Stimulated activated CD8-positive, alpha-beta memory T cell treated with anti-CD3 and anti-CD28 coated beads, Interleukin-2, amount 100 ng/mL, for 1 hour (primary cell): ENCODE measurements around the gene F2RL1.
"Not testable (repeated sequence)": the region's sequence is repeated elsewhere in the genome, so short reads cannot be mapped to it uniquely, and the experiment has no call there.

Experiments
- DNase-seq, 2 donors: peaks; one replicate each; pipeline ENCODE4 v3.0.0-alpha.2; 2020; ENCODE audit warnings: low read depth in 2 of 2

Gene F2RL1

GRCh38 chr5:76805821-76806505, 12.9 kb upstream of the F2RL1 start:
- no peak for DNase-seq

- no peak for DNase-seq
Observed at GRCh38 chr5:76807296-76807695, 11.5 kb upstream of the F2RL1 start.

- DNase-seq, result no peak
Observed at GRCh38 chr5:76808141-76808691, 10.6 kb upstream of the F2RL1 start.

- no peak for DNase-seq
Observed at GRCh38 chr5:76809141-76809540, 9.7 kb upstream of the F2RL1 start.

- DNase-seq, result no peak
Observed at GRCh38 chr5:76810236-76810635, 8.6 kb upstream of the F2RL1 start.

GRCh38 chr5:76811214-76811613, 7.6 kb upstream of the F2RL1 start:
- DNase-seq, result no peak

GRCh38 chr5:76812209-76812608, 6.6 kb upstream of the F2RL1 start:
- DNase-seq, result not testable (repeated sequence)

GRCh38 chr5:76813982-76814562, 4.8 kb upstream of the F2RL1 start:
- DNase-seq, result no peak

- no peak for DNase-seq
Observed at GRCh38 chr5:76816110-76816831, 2.6 kb upstream of the F2RL1 start.

GRCh38 chr5:76819851-76820525, 1.2 kb downstream of the F2RL1 start:
- no peak for DNase-seq

GRCh38 chr5:76820526-76820890, 1.7 kb downstream of the F2RL1 start:
- no peak for DNase-seq

- no peak for DNase-seq
Observed at GRCh38 chr5:76821136-76821535, 2.3 kb downstream of the F2RL1 start.

- not testable (repeated sequence) for DNase-seq
Observed at GRCh38 chr5:76822105-76822731, 3.4 kb downstream of the F2RL1 start.

GRCh38 chr5:76826416-76826815, 7.6 kb downstream of the F2RL1 start:
- not testable (repeated sequence) for DNase-seq

- DNase-seq, result no peak
Observed at GRCh38 chr5:76831110-76831452, 12.3 kb downstream of the F2RL1 start.

- DNase-seq, result no peak
Observed at GRCh38 chr5:76836181-76836580, 17.4 kb downstream of the F2RL1 start.

GRCh38 chr5:76836585-76836984, 17.8 kb downstream of the F2RL1 start:
- no peak for DNase-seq

GRCh38 chr5:76838481-76839261, 19.8 kb downstream of the F2RL1 start:
- no peak for DNase-seq

GRCh38 chr5:76841361-76841760, 22.5 kb downstream of the F2RL1 start:
- no peak for DNase-seq

- no peak for DNase-seq
Observed at GRCh38 chr5:76845890-76846289, 27.1 kb downstream of the F2RL1 start.
